Measurements from ENCODE around the gene PTCD2. TPM values are rescaled to one million over a fixed set of nuclear protein-coding genes. Genes with fewer than 3 reads are reported as not detected.
"Not testable (repeated sequence)": the region's sequence is repeated elsewhere in the genome, so short reads cannot be mapped to it uniquely, and the experiment has no call there.

The PTCD2 gene
- total RNA-seq, 1 experiment from 2014 or later, result 13.0 TPM

DNA sequence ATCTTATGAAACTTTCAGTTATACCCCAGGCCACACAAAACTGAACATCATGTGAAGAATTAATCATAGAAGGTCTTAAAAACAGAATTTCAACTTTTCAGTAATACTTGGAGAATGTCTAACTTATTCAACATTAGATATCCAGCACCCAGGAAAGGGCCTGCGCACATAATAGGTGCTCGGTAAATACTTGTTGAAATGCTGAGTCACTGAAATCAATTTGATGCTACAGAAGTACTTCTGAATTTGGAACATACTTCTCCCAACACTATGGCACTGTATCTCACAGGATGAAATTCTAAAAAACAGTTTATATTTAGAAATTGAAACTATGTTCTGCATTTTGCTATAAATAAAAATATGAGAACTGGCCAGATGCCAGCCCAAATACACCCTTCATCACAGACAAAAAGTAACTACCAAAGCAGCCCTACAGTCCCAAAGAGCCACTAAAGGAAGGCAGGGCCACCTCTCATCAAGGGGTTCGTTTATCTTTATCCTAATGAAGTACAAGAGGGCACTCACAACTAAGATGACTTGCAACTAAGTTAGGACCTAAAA is 26.6 kb upstream of the PTCD2 start (continued):
- no peak for TF ChIP-seq ZNF263 (CRISPR knock-in tag; IDR thresholded peaks at IDR 0.05; ENCODE audit: low read depth)
- TF ChIP-seq FOXJ3 (CRISPR knock-in tag; IDR thresholded peaks at IDR 0.05; ENCODE audit: borderline replicate concordance), result no peak
- no peak for TF ChIP-seq ETV6 (CRISPR knock-in tag; IDR thresholded peaks at IDR 0.05)

DNA sequence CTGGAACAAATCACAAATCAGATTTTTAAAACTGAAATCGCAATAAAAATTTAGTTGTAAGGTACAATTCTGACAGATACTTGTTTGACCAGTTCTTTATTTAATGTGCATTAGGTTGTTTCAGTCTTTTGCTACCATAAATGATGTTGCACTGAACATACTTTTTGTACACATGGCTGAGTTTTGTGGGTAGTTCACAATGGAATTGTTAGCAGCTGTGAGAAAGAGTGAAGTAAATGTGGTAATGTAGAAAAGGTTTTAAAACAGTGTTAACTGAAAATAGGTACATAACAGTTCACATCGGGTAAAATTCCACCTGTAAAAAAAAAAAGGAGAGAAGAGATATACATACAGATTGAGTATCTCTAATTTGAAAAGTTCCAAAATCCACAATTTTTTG is 25.7 kb upstream of the PTCD2 start:
- H3K4me3 Mint-ChIP-seq, result no peak overlapping the region
- 0 out of 2 replicates have a peak overlapping the region, but pooled peaks have one; percentile 21 for H3K27ac Mint-ChIP-seq
- DNase-seq (ENCODE audit: low spot score), result no peak
- peaks cover 13% of the 10 kb centered on the region for H3K36me3 Mint-ChIP-seq
- ATAC-seq, result no peak
- H3K4me1 Mint-ChIP-seq, result peaks cover 14% of the 10 kb centered on the region
- ChIA-PET POLR2A (no interaction called here), CTCF (no interaction called here)
- H3K27me3 Mint-ChIP-seq (ENCODE audit: low read depth), result no peaks in the 10 kb centered on the region
- H3K9me3 Mint-ChIP-seq, result no peaks in the 10 kb centered on the region
- TF ChIP-seq CREB1 (CRISPR knock-in tag; IDR thresholded peaks at IDR 0.05) (no peak), MYBL2 (CRISPR knock-in tag; IDR thresholded peaks at IDR 0.05) (no peak), ZNF416 (CRISPR knock-in tag; IDR thresholded peaks at IDR 0.05) (no peak), FOXK1 (CRISPR knock-in tag; IDR thresholded peaks at IDR 0.05) (no peak), NR2C2 (CRISPR knock-in tag; IDR thresholded peaks at IDR 0.05) (no peak), FOXJ3 (CRISPR knock-in tag; IDR thresholded peaks at IDR 0.05; ENCODE audit: borderline replicate concordance) (no peak), CREM (CRISPR knock-in tag; IDR thresholded peaks at IDR 0.05) (no peak), GABPB1 (CRISPR knock-in tag; IDR thresholded peaks at IDR 0.05) (no peak), ZNF232 (CRISPR knock-in tag; IDR thresholded peaks at IDR 0.05) (no peak)
- TF ChIP-seq, protein P1, sequence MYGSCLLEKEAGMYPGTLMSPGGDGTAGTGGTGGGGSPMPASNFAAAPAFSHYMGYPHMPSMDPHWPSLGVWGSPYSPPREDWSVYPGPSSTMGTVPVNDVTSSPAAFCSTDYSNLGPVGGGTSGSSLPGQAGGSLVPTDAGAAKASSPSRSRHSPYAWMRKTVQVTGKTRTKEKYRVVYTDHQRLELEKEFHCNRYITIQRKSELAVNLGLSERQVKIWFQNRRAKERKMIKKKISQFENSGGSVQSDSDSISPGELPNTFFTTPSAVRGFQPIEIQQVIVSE (CRISPR knock-in tag; IDR thresholded peaks at IDR 0.05; ENCODE audit: borderline replicate concordance), result no peak
- TF ChIP-seq, protein P2, sequence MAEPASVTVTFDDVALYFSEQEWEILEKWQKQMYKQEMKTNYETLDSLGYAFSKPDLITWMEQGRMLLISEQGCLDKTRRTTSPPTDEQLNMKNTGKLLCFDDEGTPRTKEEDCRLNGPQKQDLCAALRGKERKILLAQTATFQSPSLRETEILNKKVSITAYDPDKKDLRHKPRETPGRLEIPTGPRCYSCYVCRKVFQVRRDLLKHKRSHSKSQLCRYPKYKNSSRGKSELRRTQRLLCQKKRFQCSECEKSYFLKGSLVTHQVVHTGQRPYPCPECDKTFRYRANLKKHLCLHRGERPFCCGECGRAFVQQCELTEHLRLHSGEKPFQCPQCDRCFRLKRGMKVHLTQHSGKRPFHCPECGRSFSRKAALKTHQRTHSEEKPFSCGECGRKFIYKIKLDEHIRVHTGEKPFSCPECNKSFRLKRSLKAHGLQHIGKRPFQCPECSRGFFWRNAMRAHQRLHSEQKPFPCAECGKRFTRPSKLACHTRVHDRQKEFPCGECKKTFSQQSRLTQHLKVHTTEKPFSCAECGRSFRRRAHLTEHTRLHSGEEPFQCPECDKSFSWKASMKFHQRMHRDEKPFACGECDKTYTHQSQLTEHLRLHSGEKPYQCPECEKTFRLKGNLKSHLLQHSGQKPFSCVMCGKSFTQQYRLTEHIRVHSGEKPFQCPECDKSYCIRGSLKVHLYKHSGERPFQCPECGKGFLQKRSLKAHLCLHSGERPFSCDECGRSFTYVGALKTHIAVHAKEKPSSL (CRISPR knock-in tag; conservative IDR thresholded peaks at IDR 0.05), result no peak

DNA sequence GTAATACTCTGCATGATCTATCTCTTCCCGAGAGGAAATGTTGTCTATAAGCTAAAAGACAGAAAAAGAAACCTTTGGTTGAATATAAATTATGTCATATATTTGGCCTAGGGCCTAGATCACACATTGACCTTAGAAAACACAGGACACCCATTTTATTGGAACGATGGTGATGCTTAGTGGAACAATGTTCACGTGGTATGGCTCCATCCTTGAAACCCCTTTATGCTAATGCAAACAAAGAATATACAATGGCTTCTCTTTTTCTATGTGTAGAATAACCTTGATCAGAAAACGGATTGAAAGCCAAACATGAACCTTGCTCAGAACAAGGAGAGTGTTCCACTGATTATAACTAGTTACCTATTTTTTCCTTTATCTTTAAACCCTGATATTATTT is 24.6 kb upstream of the PTCD2 start:
- Mint-ChIP-seq H3K36me3 (peaks cover 14% of the 10 kb centered on the region), H3K4me1 (peaks cover 22% of the 10 kb centered on the region), H3K9me3 (no peaks in the 10 kb centered on the region), H3K27ac (no peak overlapping the region), H3K27me3 (ENCODE audit: low read depth) (no peaks in the 10 kb centered on the region), H3K4me3 (no peak overlapping the region)
- no peak for TF ChIP-seq ZNF263 (CRISPR knock-in tag; IDR thresholded peaks at IDR 0.05; ENCODE audit: low read depth)
- peak; percentile 33; the same call in 1 of the 2 replicates for TF ChIP-seq GABPB1 (CRISPR knock-in tag; IDR thresholded peaks at IDR 0.05)
- DNase-seq (ENCODE audit: low spot score), result no peak
- no peak for ATAC-seq
- ChIA-PET POLR2A (no interaction called here), CTCF (no interaction called here)

DNA sequence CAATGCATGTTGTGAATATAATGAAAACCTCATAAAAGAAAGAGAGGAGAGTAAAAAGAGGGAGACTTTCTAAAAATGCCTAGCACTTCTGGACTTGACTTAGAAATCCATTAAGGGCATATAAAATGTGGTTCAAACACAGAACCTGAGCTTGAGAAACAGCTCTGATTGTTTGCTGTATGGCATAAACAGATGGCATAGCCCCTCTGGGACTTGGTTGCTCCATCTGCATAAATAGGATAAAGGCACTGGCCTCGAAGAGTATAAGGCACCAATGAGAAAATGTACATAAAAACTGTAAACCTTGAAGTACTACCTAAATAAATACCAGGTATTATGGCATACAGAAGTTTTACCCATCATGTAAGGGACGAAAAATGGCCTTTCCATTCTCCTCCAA is 23.9 kb upstream of the PTCD2 start:
- Mint-ChIP-seq H3K9me3 (no peaks in the 10 kb centered on the region), H3K27ac (no peak overlapping the region), H3K36me3 (peaks cover 14% of the 10 kb centered on the region), H3K27me3 (ENCODE audit: low read depth) (no peaks in the 10 kb centered on the region), H3K4me3 (no peak overlapping the region), H3K4me1 (peaks cover 29% of the 10 kb centered on the region)
- POLR2A ChIA-PET, result no interaction called here
- TF ChIP-seq SOX15 (CRISPR knock-in tag; IDR thresholded peaks at IDR 0.05), result no peak
- TF ChIP-seq, protein P2 (CRISPR knock-in tag; conservative IDR thresholded peaks at IDR 0.05), result no peak
- TF ChIP-seq, protein P3, sequence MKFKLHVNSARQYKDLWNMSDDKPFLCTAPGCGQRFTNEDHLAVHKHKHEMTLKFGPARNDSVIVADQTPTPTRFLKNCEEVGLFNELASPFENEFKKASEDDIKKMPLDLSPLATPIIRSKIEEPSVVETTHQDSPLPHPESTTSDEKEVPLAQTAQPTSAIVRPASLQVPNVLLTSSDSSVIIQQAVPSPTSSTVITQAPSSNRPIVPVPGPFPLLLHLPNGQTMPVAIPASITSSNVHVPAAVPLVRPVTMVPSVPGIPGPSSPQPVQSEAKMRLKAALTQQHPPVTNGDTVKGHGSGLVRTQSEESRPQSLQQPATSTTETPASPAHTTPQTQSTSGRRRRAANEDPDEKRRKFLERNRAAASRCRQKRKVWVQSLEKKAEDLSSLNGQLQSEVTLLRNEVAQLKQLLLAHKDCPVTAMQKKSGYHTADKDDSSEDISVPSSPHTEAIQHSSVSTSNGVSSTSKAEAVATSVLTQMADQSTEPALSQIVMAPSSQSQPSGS (CRISPR knock-in tag; IDR thresholded peaks at IDR 0.05; ENCODE audit: borderline replicate concordance, low read depth), result no peak
- no peak for TF ChIP-seq HMGA2 (CRISPR knock-in tag; IDR thresholded peaks at IDR 0.05)
- TF ChIP-seq ZBTB21 (CRISPR knock-in tag; IDR thresholded peaks at IDR 0.05; ENCODE audit: borderline replicate concordance), result no peak
- no peak for TF ChIP-seq ZNF232 (CRISPR knock-in tag; IDR thresholded peaks at IDR 0.05)
- no peak for TF ChIP-seq SMAD3 (CRISPR knock-in tag; IDR thresholded peaks at IDR 0.05; ENCODE audit: borderline replicate concordance)
- TF ChIP-seq RORB (CRISPR knock-in tag; IDR thresholded peaks at IDR 0.05), result no peak
- CTCF ChIA-PET, result no interaction called here
- ATAC-seq, result no peak
- DNase-seq (ENCODE audit: low spot score), result no peak

DNA sequence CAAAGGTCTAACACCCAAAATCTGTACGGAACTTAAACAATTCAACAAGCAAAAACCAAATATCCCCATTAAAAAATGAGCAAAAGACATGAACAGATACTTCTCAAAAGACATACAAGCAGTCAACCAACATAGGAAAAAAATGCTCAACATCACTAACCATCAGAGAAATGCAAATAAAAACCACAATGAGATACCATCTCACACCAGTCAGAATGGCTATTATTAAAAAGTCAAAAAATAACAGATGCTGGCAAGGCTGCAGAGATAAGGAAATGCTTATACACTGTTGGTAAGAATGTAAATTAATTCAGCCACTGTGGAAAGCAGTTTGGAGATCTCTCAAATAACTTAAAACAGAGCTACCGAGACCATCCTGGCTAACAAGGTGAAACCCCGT is 22.0 kb upstream of the PTCD2 start:
- not testable (repeated sequence) for H3K27ac Mint-ChIP-seq, ATAC-seq
- H3K4me1 Mint-ChIP-seq, result peaks cover 39% of the 10 kb centered on the region

More for the DNA sequence above, 22.0 kb upstream of the PTCD2 start:
- CTCF ChIA-PET; H3K4me3 Mint-ChIP-seq; H3K9me3 Mint-ChIP-seq; H3K27me3 Mint-ChIP-seq (ENCODE audit: low read depth); POLR2A ChIA-PET; DNase-seq (ENCODE audit: low spot score): not testable (repeated sequence)
- H3K36me3 Mint-ChIP-seq, result peaks cover 15% of the 10 kb centered on the region
